H1 (cell line): ENCODE measurements around the gene POU2F2. TPM values are rescaled to one million over a fixed set of nuclear protein-coding genes. Genes with fewer than 3 reads are reported as not detected.

Source experiments
- HDAC2 ChIP-seq, 2 experiments: fragments of 300-600 bp in 1 of 2; sonication (generic) in 1 of 2; IDR thresholded peaks; 2 replicates each; pipeline ENCODE4 v1.6.1; 2011 to 2012; ENCODE audit warnings: low read depth in 2 of 2, low read length in 2 of 2, mild to moderate bottlenecking in 2 of 2, moderate library complexity in 2 of 2, borderline replicate concordance in 1 of 2, inconsistent platforms in 1 of 2
- RFX5 ChIP-seq: IDR thresholded peaks from 2 replicates; pipeline ENCODE4 v1.6.1; 2011; ENCODE audit warnings: low read depth, low read length, improper control_type of control experiment, borderline replicate concordance
- SP2 ChIP-seq: IDR thresholded peaks from 2 replicates; pipeline ENCODE4 v1.6.1; 2012; ENCODE audit warnings: mild to moderate bottlenecking, low read length, inconsistent platforms
- polyA plus RNA-seq, 7 experiments: library from polyadenylated mRNA; depleted of rRNA in 3 of 7; stranded (reverse) in 5 of 7; unstranded in 2 of 7; fragments of >200 nt in 5 of 7; fragments of 200-250 nt in 2 of 7; gene quantifications; 1 replicate in 5 of 7; 2 replicates in 1 of 7; 4 replicates in 1 of 7; pipeline versions ENCODE4 v1.2.1 to v1.2.3, GENCODE V29; 2011 to 2013; ENCODE audit warnings: missing spikeins in 2 of 7, mixed read lengths in 2 of 7
- total RNA-seq: library from RNA; stranded (reverse); fragmentation: NEBNext Ultra II Directional; extraction: Animal tissue kit (Norgen Biotek cat#: 25700); gene quantifications from 2 replicates; pipeline ENCODE4 v1.2.1, GENCODE V29; 2021

POU2F2 gene
- total and polyA plus RNA-seq, 2 of the 8 experiments (the other 6 are each of a cell fraction or from before 2014, with no cell fraction given): 5.0 to 6.1 TPM

DNA sequence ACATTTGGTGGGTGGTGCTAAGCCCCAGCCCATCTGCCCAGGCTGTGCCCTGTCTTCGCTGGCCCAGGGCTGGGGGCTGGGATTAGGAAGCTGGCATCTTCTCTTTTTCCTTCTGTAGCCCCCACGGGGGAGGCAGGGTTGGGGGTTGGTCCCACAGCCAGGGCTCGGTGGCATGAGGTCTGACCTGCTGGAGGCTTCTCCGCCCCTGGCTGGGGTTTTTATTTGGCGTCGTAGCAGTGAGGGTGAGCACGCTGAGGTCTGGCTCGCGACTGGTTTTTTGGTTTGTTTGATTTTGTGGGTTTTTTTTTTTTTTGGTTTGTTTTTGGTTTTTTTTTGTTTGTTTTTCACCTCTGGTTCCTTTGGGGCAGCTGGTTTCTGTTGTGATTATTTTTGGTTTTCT lies 41.6 kb downstream of the POU2F2 start (continued):
- TF ChIP-seq HDAC2 (IDR thresholded peaks at IDR 0.05; ENCODE audit: borderline replicate concordance in 1 of 2, low read depth in 2 of 2, low read length in 2 of 2): no peak
- TF ChIP-seq SP2: no peak
- no peak for TF ChIP-seq RFX5
